Spleen (tissue), 7 donors: ENCODE data around the gene EYS.

Experiments used
- POLR2A ChIP-seq, 3 donors: fragments of 450-650 bp; IDR thresholded peaks; one replicate each; pipeline ENCODE4 v1.5.1; 2017; ENCODE audit warnings: antibody characterized with exemption in 3 of 3, mild to moderate bottlenecking in 1 of 3
- TF ChIP-seq, protein P1 (sequence below), 11 experiments: fragments of 200-600 bp in 7 of 11; fragments of 450-650 bp in 4 of 11; sonication (generic) in 4 of 11; IDR thresholded peaks in 8 of 11; conservative IDR thresholded peaks in 3 of 11; 1 replicate in 7 of 11; 2 replicates in 4 of 11; pipeline versions ENCODE4 v1.4.0 to v1.8.0; 2016 to 2021; ENCODE audit warnings: antibody characterized with exemption in 11 of 11, inconsistent platforms in 4 of 11, mild to moderate bottlenecking in 1 of 11
- donor health status: DM: no; HTN: no; CAD: no; lungs with moderate emphysema.
- donor health status: DM: no; HTN: no; CAD: no.
- donor health status: DM: no; HTN: no; CAD: no.

DNA sequence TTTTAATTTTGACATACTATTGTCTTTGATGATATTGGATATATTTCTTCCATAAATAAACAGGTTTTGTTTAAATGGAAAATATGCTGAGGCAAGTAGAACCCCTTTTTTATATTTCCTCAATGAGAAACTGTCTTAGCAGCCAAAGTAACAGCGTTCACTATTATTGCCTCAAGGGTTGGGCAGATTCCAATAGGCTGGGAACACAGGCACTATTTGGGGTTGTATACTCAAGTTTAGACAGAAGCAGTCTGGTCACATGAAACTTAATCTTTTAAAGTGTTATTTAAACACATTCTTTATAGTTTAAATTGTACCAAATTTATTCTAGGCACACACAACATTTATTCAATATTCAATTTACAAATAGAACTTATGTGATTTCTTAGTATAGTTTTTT is 520.2 kb downstream of the EYS start:
- TF ChIP-seq, protein P1, sequence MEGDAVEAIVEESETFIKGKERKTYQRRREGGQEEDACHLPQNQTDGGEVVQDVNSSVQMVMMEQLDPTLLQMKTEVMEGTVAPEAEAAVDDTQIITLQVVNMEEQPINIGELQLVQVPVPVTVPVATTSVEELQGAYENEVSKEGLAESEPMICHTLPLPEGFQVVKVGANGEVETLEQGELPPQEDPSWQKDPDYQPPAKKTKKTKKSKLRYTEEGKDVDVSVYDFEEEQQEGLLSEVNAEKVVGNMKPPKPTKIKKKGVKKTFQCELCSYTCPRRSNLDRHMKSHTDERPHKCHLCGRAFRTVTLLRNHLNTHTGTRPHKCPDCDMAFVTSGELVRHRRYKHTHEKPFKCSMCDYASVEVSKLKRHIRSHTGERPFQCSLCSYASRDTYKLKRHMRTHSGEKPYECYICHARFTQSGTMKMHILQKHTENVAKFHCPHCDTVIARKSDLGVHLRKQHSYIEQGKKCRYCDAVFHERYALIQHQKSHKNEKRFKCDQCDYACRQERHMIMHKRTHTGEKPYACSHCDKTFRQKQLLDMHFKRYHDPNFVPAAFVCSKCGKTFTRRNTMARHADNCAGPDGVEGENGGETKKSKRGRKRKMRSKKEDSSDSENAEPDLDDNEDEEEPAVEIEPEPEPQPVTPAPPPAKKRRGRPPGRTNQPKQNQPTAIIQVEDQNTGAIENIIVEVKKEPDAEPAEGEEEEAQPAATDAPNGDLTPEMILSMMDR (IDR thresholded peaks at IDR 0.05 in 8 of 11, conservative IDR thresholded peaks at IDR 0.05 in 3 of 11), result no peak
- no peak for TF ChIP-seq POLR2A (IDR thresholded peaks at IDR 0.05)
